DMS153 treated with DMSO at 0.1 percent for 48 hours (cell line): ENCODE results near the gene SLMAP.

Experiments
- DNase-seq: peaks from one replicate; lab custom pipeline; 2025; ENCODE audit not compliant: unreplicated experiment; lab: John Stamatoyannopoulos, UW

Gene SLMAP

GRCh38 chr3:57933602-57934001 lies 177.5 kb downstream of the SLMAP start:
- DNase-seq = no peak

- DNase-seq = no peak
Measured at GRCh38 chr3:57934373-57934772, 178.3 kb downstream of the SLMAP start.

GRCh38 chr3:57935539-57935938 lies 179.4 kb downstream of the SLMAP start:
- no peak for DNase-seq

- no peak for DNase-seq
Measured at GRCh38 chr3:57937092-57937491, 181.0 kb downstream of the SLMAP start.

GRCh38 chr3:57939775-57940174 lies 183.7 kb downstream of the SLMAP start:
- no peak for DNase-seq

GRCh38 chr3:57942388-57942787 lies 186.3 kb downstream of the SLMAP start:
- no peak for DNase-seq

- no peak for DNase-seq
Measured at GRCh38 chr3:57942872-57943283, 186.8 kb downstream of the SLMAP start.

GRCh38 chr3:57943525-57944495 lies 187.7 kb downstream of the SLMAP start:
- no peak for DNase-seq

GRCh38 chr3:57946970-57947381 lies 190.9 kb downstream of the SLMAP start:
- no peak for DNase-seq

GRCh38 chr3:57948080-57948671 lies 192.1 kb downstream of the SLMAP start:
- DNase-seq = no peak

- no peak for DNase-seq
Measured at GRCh38 chr3:57948781-57949242, 192.7 kb downstream of the SLMAP start.

- DNase-seq = no peak
Measured at GRCh38 chr3:57949344-57949743, 193.2 kb downstream of the SLMAP start.

GRCh38 chr3:57949785-57950615 lies 193.9 kb downstream of the SLMAP start:
- DNase-seq = no peak

GRCh38 chr3:57951066-57951882 lies 195.2 kb downstream of the SLMAP start:
- DNase-seq = no peak

GRCh38 chr3:57952208-57952631 lies 196.1 kb downstream of the SLMAP start:
- no peak for DNase-seq

GRCh38 chr3:57952651-57953050 lies 196.5 kb downstream of the SLMAP start:
- no peak for DNase-seq

GRCh38 chr3:57953576-57953975 lies 197.5 kb downstream of the SLMAP start:
- DNase-seq = no peak

- DNase-seq = no peak
Measured at GRCh38 chr3:57956119-57956832, 200.2 kb downstream of the SLMAP start.

GRCh38 chr3:57956833-57957174 lies 200.7 kb downstream of the SLMAP start:
- no peak for DNase-seq

- no peak for DNase-seq
Measured at GRCh38 chr3:57957824-57958223, 201.7 kb downstream of the SLMAP start.
